HG03342 (cell line): ENCODE data around the gene ZNF273.
"Not testable (repeated sequence)": the region's sequence is repeated elsewhere in the genome, so short reads cannot be mapped to it uniquely, and the experiment has no call there.

ENCODE experiments used
- ATAC-seq: cut with Tn5 transposase; IDR thresholded peaks from one replicate; pipeline ENCODE4 v1.9.1; 2021; ENCODE audit warnings: mild to moderate bottlenecking, moderate library complexity; ENCODE audit not compliant: unreplicated experiment

ZNF273 gene

DNA sequence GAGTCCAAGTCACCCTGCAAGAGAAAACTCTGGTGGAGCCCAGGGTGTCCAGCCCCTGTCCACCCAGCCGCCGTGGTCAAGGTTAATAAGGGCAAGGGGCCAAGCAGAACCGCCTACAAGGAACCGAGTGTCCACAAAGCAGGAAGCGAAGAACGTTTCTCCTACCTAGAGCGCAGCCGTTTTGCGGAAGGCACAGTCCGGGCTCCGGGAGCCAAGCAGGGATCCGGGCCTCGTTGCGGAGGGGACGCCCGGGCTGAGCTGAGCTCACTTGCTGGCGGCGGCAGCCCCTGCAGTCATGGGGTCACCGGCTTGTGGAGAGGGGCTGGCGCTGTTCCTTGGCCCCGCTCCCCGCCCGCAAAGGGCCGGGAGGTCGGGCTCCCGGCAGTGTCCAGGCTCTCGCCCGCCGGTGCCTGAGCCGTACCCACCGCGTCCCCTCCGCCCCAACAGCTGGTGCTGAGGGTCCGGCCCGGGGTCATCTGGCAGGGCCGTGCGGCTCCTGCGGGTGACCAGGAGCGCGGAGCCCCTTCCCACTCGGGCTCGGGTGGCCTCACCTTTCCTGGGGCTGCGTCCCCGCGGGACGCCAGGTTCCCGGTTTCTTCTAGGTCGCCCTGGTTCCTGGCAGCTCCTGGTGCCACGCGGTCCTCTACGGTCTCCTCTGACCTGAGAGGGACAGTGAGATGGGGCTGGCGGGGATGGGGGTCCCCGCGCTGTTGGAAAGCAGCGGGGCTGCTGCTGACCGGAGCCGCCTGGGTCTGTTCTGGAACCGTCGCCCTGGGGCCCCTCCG lies 14.0 kb upstream of the ZNF273 start:
- no peak for ATAC-seq

DNA sequence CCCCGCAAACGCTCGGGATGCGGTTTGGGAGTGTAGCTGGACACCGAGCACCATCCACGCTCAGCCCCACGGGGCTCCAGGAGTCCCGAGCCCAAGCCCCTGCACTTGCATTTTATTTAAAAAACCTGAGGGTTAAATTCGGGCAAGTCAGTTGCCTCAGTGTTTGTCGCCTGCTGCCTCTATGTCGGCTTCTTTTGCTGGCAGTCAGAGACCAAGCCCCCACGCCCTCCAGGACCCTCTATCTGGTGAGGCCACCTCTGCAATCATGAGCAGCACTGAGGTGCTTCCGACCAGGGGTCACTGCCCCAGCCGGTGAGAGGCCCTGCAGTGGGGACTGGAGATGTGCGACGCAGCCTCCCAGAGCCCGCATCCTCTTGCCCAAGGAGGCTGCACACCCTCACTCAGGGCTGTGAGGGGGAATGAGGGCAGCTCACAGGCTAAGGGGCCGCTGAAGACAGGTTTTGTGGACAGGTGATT lies 13.3 kb upstream of the ZNF273 start:
- ATAC-seq = no peak

DNA sequence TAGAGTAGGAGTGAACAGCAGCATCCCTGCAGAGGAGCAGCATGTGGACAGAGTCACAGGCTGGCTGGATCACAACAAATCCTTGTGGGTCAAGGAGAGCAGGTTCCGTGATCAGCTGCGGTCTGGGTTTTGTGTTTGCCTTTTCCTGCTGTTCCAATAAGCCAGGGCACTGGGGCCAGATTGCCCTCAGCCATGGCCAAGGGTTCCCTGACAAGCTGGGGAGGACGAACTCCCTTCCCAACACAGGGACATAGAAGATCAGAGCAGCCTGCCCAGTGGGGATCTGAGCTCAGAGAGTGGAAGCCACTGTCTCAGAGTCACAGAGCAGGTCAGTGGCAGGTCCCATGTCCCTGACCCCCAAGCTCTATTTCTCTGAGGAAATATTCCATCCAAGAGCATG lies 12.8 kb upstream of the ZNF273 start:
- ATAC-seq = not testable (repeated sequence)

DNA sequence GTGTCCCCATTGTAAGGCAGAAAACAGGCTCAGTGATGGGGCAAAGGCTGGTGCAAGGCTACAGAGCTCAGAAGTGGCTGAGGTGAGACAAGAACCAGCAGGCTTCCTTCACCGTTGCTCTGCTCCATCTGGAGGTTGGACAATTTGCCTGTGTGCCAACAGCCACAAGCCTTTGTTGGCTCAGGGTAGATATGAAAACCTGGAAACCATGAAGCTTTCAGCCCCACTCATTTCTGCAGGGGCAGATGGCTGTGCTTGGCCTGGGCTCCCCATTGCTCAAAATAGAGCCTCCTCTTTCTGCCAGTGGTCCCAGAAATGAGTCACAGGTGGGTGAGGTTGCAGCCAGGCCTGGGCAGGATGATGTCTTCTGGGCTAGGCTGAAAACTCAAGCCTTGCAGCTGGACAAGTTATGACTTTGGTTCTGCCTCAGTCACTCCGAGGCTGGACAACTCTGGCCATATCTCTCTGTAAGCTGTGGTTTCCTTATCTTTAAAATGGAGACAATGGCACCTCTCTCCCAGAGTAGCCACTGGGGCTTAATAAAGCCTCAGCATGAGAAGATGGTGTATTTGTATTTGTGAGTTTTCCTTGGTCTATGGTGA lies 12.2 kb upstream of the ZNF273 start:
- no peak for ATAC-seq

DNA sequence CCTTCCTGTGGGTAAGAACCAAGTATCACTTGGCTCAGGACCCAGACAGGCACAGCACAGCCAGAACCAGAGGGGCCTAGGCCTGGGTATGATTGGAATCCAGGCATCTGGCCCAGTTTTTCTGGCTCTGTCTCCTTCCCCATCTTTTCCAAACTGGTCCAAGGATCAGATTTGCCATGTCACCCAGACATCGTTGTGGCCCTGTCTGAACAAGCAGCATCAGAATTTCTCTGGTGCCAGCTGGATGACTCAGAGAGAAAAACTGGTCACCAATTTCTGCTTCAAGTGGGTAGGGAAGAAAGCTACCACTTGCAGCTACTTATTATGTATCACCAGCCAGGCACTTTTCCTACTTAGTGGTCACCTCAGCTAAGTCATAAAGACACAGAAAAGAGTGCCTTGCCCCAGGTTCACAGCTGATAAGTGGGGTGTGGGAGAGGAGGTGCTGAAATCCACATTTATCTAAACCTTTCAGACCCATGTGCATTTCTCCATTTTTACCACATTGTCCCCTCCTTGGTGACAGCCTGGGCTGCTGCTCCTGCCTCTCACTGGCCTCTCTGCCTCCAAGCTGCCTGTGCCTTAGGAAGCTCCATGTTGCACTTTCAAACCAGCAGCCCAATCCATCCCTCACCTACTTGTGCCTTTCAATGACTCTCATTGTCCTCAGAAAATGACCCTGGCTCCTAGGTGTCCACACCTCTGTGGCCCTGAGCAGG lies 11.6 kb upstream of the ZNF273 start:
- ATAC-seq = not testable (repeated sequence)

DNA sequence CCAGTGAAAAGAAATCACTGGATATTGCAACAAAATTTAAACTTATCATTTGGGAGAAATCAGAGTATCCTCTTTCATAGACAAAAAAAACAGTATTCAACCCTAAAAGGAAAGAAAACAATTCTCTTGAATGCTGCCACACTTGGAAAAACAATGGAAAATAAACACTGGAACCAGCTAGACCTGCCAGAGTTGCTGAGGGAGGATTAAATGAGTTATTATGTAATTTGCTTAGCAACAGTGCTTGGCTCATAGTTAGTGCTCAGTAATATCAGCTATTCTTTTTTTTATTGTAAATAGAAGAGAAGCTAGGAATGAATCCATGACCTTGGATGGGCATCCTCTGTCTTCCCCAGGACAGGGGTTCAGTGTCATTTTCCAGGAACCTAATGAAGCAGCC lies 11.0 kb upstream of the ZNF273 start:
- no peak for ATAC-seq

DNA sequence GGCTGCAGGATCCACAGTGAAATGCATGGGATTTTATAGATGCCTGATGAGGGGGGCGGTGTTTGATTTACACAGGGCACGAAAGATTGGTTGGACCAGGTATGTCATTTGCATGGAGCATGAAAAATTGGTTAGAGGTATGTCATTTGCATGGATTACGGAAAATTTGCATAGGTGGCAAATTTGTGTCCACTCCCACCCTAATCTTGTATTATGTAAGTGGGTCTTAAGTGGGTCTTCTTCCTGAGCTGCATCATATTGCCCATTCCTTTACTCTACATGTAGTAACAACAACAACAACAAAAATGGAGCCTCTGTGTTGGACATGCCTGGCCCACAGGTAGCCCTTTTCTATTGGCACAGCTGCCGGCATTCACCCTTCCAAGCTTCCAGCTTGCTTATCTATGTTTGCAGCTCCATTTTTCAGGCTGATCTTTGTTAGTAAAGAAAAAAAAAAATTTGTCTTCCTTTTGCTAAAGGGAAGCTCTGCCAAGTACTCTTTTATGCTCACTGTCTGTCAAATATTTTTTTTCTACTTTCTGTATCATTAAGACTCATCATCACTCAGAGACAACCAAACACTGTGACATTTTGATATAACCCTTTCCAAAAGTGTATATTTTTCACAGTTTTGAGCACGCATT lies 10.3 kb upstream of the ZNF273 start:
- no peak for ATAC-seq

DNA sequence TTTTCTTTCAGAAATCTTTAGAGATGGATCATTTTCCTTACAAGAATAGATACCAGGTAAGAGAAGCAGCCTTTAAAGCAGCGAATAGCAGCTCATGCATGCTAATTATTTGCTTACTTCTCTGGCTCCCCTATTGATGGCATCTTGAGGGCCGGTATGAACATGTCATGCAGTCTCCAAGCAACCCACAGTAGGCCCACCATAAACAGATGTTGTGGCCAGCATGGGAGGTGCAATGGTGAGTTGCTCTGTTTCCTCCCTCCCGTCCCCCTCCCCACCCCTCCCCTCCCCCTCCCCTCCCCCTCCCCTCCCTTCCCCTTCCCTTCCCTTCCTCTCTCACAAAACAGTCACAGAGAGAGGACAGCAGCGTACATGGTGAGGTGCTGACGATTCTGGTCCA lies 9.7 kb upstream of the ZNF273 start:
- ATAC-seq = no peak

DNA sequence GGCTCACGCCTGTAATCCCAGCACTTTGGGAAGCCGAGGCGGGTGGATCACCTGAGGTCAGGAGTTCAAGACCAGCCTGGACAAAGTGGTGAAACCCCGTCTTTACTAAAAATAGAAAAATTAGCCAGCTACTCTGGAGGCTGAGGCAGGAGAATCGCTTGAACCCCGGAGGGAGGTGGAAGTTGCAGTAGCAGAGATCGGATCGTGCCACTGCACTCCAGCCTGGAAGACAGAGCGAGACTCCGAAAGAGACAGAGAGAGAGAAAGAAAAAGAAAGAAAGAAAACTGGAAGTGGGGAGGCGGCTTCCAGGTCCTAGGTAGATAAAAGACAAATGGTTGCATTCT lies 640 bp upstream of the ZNF273 start:
- not testable (repeated sequence) for ATAC-seq

DNA sequence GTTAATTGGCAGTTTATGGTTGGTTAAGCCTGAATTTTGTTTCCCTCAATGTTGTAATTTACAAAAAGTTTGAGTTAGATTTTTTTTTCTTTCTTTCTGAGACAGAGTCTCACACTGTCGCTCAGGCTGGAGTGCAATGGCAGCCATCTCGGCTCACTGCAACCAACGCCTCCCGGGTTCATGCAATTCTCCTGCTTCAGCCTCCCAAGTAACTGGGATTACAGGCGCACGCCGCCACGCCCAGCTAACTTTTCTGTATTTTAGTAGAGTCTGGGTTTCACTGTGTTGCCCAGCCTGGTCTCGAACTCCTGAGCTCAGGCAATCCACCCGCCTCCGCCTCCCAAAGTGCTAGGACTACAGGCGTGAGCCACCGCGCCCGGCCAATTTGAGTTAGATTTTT lies 935 bp downstream of the ZNF273 start:
- ATAC-seq = no peak

DNA sequence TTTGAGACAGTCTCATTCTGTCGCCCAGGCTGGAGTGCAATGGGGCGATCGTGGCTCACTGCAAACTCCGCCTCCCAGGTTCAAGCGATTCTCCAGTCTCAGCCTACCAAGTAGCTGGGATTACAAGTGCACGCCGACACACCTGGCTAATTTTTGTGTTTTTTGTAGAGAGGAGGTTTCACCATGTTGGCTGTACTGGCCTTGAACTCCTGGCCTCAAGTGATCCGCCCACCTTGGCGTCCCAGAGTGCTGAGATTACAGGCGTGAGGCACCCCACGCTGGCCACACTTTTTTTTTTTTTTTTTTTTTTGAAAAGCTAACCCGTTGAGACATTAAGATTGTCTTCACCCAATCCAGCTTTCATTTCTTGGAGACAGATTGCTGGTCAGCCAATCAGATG lies 2.1 kb downstream of the ZNF273 start:
- no peak for ATAC-seq

DNA sequence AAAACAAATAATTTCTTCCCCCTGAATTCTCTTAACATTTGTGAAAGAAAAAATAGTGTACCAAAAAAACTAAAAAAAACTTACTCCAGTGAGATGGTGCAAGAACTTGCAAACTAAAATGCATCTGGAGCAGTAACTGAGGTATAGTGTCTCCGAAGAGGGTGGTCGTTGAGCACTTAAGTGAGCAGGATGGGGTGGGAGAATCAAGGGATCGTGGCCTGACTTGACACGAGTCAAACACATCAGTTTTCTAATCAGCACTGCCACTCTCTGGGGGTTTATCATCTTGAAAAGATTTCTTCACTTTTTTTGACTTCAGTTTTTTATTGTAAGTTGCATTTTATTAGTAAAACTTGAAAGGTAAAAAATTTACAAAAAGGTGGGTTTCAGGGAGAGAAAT lies 2.5 kb downstream of the ZNF273 start:
- no peak for ATAC-seq

DNA sequence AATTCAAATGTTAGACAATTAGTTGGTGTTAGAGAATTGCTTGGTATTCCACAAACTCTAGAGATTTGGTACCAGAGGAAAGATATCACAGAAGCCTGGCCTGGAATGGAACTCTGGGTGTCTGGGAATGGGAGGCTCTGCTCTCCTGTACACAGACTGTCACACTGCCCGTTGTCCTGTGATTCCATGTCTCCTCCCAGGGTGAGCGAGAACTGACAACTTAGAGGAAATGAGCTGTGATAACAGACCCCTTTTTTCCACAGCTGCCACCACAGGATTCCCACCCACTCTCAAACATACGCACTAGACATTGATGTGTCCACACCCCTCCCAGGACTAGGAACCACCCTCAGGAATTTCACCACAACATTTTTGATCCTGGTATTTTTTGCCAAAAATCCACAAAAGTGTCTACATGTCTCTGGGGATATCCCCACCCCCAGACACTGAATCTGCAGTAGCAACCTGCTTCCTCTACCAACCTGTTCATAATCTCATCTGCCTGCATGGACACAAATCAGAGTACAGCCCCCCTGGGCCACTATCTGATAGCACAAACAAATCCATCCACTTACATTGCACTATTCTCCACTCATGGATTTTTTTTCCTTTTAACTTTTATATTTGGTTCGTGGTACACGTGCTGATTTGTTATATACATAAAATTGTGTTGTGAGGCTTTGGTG lies 4.7 kb downstream of the ZNF273 start:
- ATAC-seq = no peak

DNA sequence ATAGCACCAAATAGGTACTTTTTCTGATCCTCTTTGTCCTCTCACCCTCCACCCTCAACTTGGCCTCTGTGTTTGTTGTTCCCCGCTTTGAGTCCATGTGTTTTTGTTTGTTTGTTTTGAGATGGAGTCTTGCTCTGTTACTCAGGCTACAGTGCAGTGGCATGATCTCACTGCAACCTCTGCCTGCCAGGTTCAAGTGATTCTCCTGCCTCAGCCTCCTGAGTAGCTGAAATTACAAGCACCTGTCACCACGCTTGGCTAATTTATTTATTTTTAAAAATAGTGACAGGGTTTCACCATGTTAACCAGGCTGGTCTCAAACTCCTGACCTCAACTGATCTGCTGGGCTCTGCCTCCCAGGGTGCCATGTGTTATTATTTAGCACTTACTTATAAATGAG lies 5.3 kb downstream of the ZNF273 start:
- no peak for ATAC-seq

DNA sequence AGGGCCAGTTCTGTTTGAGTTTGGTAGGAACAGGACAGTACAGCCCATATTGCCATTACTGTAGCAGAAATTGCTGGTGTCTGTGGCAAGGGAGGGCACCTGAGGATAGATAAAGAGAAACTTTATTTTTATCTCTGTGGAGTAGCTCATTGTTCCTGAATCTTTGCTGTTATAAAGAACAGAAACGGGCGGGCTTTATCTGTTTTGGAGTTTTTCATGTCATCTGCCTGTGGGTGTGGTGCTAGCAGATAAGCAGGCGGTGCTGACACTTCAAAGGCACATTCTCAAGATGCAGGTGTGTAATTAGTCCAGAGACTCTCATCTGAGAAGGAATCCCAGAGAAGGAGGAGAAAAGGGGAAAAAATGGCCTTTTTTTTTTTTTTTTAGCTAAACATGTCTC lies 11.5 kb downstream of the ZNF273 start:
- no peak for ATAC-seq

DNA sequence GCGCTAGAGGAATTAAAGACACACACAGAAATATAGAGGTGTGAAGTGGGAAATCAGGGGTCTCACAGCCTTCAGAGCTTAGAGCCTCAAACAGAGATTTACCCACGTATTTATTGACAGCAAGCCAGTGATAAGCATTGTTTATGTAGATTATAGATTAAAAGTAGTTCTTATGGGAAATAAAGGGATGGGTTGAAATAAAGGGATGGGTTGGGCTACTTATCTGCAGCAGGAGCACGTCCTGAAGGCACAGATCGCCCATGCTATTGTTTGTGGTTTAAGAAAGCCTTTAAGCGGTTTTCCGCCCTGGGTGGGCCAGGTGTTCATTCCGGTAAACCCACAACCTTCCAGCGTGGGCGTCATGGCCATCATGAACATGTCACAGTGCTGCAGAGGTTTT lies 12.2 kb downstream of the ZNF273 start:
- not testable (repeated sequence) for ATAC-seq

DNA sequence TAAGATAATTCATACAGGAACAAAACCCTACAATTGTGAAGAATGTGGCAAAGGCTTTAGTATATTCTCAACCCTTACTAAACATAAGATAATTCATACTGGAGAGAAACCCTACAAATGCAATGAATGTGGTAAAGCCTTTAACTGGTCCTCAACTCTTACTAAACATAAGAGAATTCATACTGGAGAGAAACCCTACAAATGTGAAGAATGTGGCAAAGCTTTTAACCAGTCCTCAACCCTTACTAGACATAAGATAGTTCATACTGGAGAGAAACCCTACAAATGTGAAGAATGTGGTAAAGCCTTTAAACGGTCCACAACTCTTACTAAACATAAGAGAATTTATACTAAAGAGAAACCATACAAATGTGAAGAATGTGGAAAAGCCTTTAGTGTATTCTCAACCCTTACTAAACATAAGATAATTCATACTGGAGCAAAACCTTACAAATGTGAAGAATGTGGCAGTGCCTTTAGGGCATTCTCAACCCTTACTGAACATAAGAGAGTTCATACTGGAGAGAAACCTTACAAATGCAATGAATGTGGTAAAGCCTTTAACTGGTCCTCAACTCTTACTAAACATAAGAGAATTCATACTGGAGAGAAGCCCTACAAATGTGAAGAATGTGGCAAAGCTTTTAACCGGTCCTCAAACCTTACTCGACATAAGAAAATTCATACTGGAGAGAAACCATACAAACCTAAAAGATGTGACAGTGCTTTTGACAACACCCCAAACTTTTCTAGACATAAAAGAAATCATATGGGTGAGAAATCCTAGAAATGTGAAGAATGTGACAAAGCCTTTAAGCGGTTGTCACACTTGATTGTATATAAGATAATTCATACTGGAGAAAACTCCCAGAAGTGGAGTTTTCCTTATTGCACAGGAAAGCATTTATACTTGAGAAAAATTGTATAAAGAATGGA lies 25.4 kb downstream of the ZNF273 start:
- ATAC-seq = not testable (repeated sequence)

DNA sequence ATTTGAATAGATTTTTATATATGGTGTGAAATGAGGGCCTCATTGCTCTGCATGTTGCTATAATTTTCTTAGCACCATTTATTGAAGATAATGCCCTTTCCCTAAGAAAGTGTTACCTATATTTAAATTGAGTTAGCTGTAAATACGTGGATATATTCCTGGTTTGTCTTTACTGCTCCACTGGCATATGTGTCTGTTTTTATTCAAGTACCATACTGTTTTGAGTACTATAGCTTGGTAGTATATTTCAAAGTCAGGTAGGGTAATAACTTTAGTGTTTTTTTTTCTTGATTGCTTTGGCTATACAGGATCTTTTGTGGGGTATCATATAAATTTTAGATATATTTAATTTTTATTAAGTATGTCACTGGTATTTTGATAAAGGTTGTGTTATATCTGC lies 31.4 kb downstream of the ZNF273 start:
- ATAC-seq = no peak

DNA sequence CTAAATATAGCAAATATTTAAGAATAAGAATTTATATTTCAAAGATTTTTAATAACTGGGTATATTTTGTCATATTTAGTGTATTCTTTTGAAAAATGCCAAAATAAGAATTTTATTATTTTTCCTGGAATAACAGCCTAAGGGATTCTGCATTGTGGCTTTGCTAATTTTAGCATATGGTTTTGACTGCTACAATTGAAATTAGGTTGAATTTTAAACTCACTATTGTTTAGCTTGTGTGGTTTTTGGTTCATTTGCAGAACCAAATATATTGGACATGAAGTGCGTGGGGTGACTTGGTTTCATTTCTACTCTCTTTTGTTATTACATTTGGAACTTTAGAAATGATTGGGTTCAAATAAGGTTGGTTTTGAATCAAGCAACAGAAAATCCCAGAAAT lies 35.5 kb downstream of the ZNF273 start:
- ATAC-seq = no peak

DNA sequence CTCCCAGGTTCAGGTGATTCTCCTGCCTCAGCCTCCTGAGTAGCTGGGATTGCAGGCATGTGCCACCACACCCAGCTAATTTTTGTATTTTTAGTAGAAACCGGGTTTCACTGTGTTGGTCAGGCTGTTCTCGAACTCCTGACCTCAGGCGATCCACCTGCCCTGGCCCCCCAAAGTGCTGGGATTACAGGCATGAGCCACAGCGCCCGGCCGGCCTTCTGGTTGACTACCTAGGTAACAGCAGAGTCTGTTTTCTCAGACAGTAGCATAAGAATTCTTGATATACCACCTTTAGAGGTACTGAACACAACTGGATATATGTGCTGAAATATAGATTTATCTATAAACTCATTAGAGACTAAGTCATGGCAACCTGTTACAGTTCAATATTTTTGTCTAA lies 36.9 kb downstream of the ZNF273 start:
- not testable (repeated sequence) for ATAC-seq
